Cerebellar cortex (tissue), 1 donor: ENCODE results near the gene LMLN.
"Not testable (repeated sequence)": the region's sequence is repeated elsewhere in the genome, so short reads cannot be mapped to it uniquely, and the experiment has no call there.

Experiments
- DNase-seq: peaks from one replicate; pipeline ENCODE4 v3.0.0-alpha.2; 2015; ENCODE audit warnings: low spot score

Gene LMLN

GRCh38 chr3:198079771-198080520 is 119.9 kb downstream of the LMLN start:
- DNase-seq, result peak; percentile 17

GRCh38 chr3:198080521-198081384 is 120.7 kb downstream of the LMLN start:
- DNase-seq, result peak; percentile 25

- no peak for DNase-seq
Measured at GRCh38 chr3:198081421-198081844, 121.4 kb downstream of the LMLN start.

- DNase-seq, result not testable (repeated sequence)
Measured at GRCh38 chr3:198082226-198082625, 122.2 kb downstream of the LMLN start.

- no peak for DNase-seq
Measured at GRCh38 chr3:198088421-198088955, 128.5 kb downstream of the LMLN start.

GRCh38 chr3:198090795-198091332 is 130.8 kb downstream of the LMLN start:
- no peak for DNase-seq

GRCh38 chr3:198092276-198092675 is 132.3 kb downstream of the LMLN start:
- DNase-seq, result no peak

- no peak for DNase-seq
Measured at GRCh38 chr3:198093112-198093679, 133.2 kb downstream of the LMLN start.
